Measurements from ENCODE around the gene CFAP45. TPM values are rescaled to one million over a fixed set of nuclear protein-coding genes. Genes with fewer than 3 reads are reported as not detected.

CFAP45 gene
- total RNA-seq, 1 donor from 2014 or later: 1.0 TPM

DNA sequence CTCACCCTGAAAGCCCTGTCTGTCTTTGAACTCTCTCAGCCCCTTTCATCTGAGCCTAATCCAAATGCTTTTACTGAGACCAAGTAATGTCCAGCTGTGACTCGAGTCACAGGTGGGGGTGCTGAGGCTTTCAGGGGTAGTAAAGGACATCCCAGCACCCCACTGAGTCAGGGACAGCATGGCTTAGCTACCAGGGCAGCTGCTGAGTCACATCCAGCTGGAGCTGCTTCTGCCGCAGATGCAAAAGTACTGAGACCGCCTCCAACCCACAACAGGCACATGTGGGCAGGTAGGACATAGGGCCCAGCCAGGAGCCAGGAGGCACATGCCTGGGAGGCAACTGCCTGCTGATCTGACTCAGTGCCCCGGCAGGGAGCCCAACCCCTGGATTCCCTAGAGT is 30.8 kb downstream of the CFAP45 start:
- Mint-ChIP-seq H3K4me3 (ENCODE audit: unreplicated experiment) (no peak overlapping the region), H3K27me3 (ENCODE audit: unreplicated experiment) (peaks cover 11% of the 10 kb centered on the region), H3K9me3 (ENCODE audit: unreplicated experiment) (no peaks in the 10 kb centered on the region), H3K36me3 (ENCODE audit: low read depth, unreplicated experiment) (peaks cover 4% of the 10 kb centered on the region), H3K4me1 (ENCODE audit: unreplicated experiment) (peaks cover 11% of the 10 kb centered on the region), H3K27ac (ENCODE audit: unreplicated experiment) (no peak overlapping the region)
- no peak for DNase-seq (ENCODE audit: low spot score)
- TF ChIP-seq, protein P1, sequence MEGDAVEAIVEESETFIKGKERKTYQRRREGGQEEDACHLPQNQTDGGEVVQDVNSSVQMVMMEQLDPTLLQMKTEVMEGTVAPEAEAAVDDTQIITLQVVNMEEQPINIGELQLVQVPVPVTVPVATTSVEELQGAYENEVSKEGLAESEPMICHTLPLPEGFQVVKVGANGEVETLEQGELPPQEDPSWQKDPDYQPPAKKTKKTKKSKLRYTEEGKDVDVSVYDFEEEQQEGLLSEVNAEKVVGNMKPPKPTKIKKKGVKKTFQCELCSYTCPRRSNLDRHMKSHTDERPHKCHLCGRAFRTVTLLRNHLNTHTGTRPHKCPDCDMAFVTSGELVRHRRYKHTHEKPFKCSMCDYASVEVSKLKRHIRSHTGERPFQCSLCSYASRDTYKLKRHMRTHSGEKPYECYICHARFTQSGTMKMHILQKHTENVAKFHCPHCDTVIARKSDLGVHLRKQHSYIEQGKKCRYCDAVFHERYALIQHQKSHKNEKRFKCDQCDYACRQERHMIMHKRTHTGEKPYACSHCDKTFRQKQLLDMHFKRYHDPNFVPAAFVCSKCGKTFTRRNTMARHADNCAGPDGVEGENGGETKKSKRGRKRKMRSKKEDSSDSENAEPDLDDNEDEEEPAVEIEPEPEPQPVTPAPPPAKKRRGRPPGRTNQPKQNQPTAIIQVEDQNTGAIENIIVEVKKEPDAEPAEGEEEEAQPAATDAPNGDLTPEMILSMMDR (IDR thresholded peaks at IDR 0.05; ENCODE audit: unreplicated experiment): no peak

DNA sequence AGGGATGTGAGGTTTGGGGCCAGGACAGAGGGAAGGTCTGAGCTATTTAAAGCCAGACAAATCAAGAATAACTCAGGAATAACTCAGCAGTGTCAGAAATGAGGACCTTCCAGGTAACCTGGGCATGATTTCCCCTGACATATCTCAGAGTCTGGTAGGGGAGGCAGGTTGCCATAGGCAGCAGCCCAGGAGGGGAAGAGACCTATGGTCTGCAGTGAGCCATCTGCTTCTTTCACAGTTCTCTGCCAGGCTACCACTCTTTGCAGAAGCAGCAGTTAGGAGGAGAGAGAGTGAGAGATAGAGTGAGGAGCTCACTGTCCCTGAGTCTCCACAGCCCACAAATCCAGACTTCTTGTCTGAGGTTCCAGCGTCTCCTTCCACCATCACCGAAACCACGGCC is 31.2 kb downstream of the CFAP45 start:
- TF ChIP-seq, protein P1 (IDR thresholded peaks at IDR 0.05; ENCODE audit: unreplicated experiment): no peak
- no peak overlapping the region for H3K4me3 Mint-ChIP-seq (ENCODE audit: unreplicated experiment)
- H3K27ac Mint-ChIP-seq (ENCODE audit: unreplicated experiment): no peak overlapping the region
- H3K36me3 Mint-ChIP-seq (ENCODE audit: low read depth, unreplicated experiment): peaks cover 4% of the 10 kb centered on the region
- H3K27me3 Mint-ChIP-seq (ENCODE audit: unreplicated experiment): peaks cover 11% of the 10 kb centered on the region
- H3K9me3 Mint-ChIP-seq (ENCODE audit: unreplicated experiment): no peaks in the 10 kb centered on the region
- H3K4me1 Mint-ChIP-seq (ENCODE audit: unreplicated experiment): peaks cover 7% of the 10 kb centered on the region
- DNase-seq (ENCODE audit: low spot score): no peak

DNA sequence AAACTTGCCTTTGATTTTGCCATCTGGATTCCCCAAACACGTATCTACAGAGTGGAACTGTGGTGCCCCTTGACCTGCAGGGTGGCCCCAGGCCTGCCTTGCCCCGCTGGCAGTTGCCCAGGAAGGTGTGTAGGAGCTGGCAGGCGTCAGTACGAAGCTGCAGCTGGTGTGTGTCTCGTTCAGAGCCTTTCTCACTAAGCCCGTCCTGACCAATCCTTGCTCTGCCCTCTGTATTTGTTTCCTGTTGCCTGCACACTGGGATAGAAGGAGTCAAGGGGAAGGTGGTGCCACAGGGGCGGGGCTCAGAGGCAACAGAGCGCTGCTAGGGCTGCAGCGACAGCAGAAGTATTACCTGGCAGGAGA is 32.3 kb downstream of the CFAP45 start:
- TF ChIP-seq, protein P1 (IDR thresholded peaks at IDR 0.05; ENCODE audit: unreplicated experiment): no peak
- Mint-ChIP-seq H3K9me3 (ENCODE audit: unreplicated experiment) (no peaks in the 10 kb centered on the region), H3K27me3 (ENCODE audit: unreplicated experiment) (peaks cover 11% of the 10 kb centered on the region), H3K4me3 (ENCODE audit: unreplicated experiment) (no peak overlapping the region), H3K4me1 (ENCODE audit: unreplicated experiment) (peaks cover 4% of the 10 kb centered on the region), H3K36me3 (ENCODE audit: low read depth, unreplicated experiment) (peaks cover 4% of the 10 kb centered on the region), H3K27ac (ENCODE audit: unreplicated experiment) (no peak overlapping the region)
- DNase-seq (ENCODE audit: low spot score): no peak

DNA sequence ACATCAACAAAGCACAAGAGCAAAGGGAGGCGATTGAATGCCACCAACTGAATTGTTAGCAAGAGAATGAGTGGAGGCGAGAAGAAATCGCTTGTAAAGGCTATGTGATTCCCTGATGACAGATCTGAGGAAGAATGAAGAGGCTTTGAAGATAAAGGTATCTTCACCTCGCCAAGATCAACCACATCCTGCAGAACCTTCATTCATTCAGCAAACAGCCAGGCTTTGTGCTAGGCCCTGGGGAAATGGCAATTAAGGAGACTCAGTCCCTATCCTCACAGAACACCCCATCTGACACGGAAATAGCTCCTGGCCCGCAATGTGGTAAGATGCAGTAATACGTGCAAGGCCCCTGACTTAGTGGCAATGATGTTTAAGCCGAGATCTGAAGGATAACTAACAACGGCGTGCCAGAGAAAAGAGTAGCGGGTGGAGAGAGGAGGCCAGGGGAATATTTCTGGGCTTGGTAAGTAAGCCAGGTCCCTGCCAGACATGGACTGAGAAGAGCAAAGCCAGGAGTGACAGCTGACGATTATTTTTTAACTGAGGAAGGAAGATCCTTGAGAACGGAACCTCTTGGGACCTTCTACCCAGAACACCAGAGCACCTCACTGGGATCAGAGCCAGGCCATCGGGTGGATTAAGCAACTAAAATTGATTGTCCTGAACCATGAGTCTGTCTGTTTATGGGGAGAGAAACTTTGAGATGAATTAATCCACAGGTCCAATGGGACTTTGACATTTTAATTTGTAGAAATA is 32.9 kb downstream of the CFAP45 start:
- Mint-ChIP-seq H3K27ac (ENCODE audit: unreplicated experiment) (no peak overlapping the region), H3K4me3 (ENCODE audit: unreplicated experiment) (no peak overlapping the region), H3K9me3 (ENCODE audit: unreplicated experiment) (no peaks in the 10 kb centered on the region), H3K36me3 (ENCODE audit: low read depth, unreplicated experiment) (peaks cover 4% of the 10 kb centered on the region), H3K4me1 (ENCODE audit: unreplicated experiment) (peaks cover 4% of the 10 kb centered on the region), H3K27me3 (ENCODE audit: unreplicated experiment) (peaks cover 11% of the 10 kb centered on the region)
- TF ChIP-seq, protein P1 (IDR thresholded peaks at IDR 0.05; ENCODE audit: unreplicated experiment): no peak
- no peak for DNase-seq (ENCODE audit: low spot score)

DNA sequence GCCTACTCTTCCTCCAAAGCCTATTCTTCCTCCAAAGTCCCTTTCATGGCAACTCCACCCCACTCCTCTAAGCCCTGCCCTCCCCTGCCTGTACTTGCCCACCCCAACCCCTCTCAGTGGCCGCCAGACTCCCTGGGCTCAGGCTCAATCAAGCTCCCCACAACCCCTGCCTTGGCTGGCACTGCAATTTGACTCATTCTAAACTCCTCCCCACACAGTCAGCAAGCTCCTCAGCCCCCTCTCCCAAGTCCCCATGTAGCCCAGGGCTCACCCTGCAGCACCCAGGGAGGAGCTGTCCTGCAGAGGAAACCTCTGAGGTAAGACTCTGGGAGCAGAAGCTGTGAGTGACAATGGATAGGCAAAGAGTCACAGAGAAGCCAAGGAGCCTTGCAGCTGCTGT is 33.9 kb downstream of the CFAP45 start:
- DNase-seq (ENCODE audit: low spot score): no peak
- Mint-ChIP-seq H3K36me3 (ENCODE audit: low read depth, unreplicated experiment) (no peaks in the 10 kb centered on the region), H3K27me3 (ENCODE audit: unreplicated experiment) (peaks cover 11% of the 10 kb centered on the region), H3K9me3 (ENCODE audit: unreplicated experiment) (no peaks in the 10 kb centered on the region), H3K4me3 (ENCODE audit: unreplicated experiment) (no peak overlapping the region), H3K4me1 (ENCODE audit: unreplicated experiment) (peaks cover 4% of the 10 kb centered on the region), H3K27ac (ENCODE audit: unreplicated experiment) (no peak overlapping the region)
- TF ChIP-seq, protein P1 (IDR thresholded peaks at IDR 0.05; ENCODE audit: unreplicated experiment): no peak
